OCI-LY7 (cell line): Measurements from ENCODE around the gene DNM3. TPM values are rescaled to one million over a fixed set of nuclear protein-coding genes. Genes with fewer than 3 reads are reported as not detected.

Experiments
- BruUV-seq: library from RNA; stranded (reverse); fragments of 400-500 nt; replicated peaks from 2 replicates; lab custom pipeline; 2021; lab: Mats Ljungman, UMichigan
- CTCF ChIA-PET: fragments of 300-600 bp; sonication (Branson Sonifier 250); formaldehyde crosslinking; loops from one replicate; lab custom pipeline; 2022; ENCODE audit warnings: antibody characterized with exemption; ENCODE audit not compliant: unreplicated experiment; lab: Charles Lee
- POLR2A ChIA-PET: fragments of 300-600 bp; sonication (Branson Sonifier 250); formaldehyde crosslinking; loops from one replicate; lab custom pipeline; 2022; ENCODE audit warnings: antibody characterized with exemption; lab: Charles Lee
- DNase-seq: peaks from one replicate; pipeline ENCODE4 v3.0.0-alpha.2; 2015; ENCODE audit warnings: low spot score
- H2AFZ ChIP-seq: fragments of 200-600 bp; sonication (generic), shearing (Covaris generic); 2 replicates; pipeline ENCODE4 v1.6.1; 2014; ENCODE audit warnings: mild to moderate bottlenecking, antibody characterized with exemption, low read length, moderate library complexity
- H3K27ac ChIP-seq: fragments of 200-600 bp; sonication (generic); 2 replicates; pipeline ENCODE4 v1.5.1; 2014; ENCODE audit warnings: mixed run types, low read depth, mild to moderate bottlenecking, moderate library complexity, low read length, inconsistent platforms; ENCODE audit not compliant: poor library complexity, severe bottlenecking
- H3K36me3 ChIP-seq: fragments of 200-600 bp; sonication (generic); 2 replicates; pipeline ENCODE4 v1.6.1; 2014; ENCODE audit warnings: mild to moderate bottlenecking, antibody characterized with exemption, low read length, moderate library complexity, mixed read lengths; ENCODE audit not compliant: insufficient read depth
- H3K4me1 ChIP-seq: fragments of 200-600 bp; sonication (generic); 2 replicates; pipeline ENCODE4 v1.5.1; 2014; ENCODE audit warnings: mild to moderate bottlenecking, low read length; ENCODE audit not compliant: insufficient read depth, poor library complexity, severe bottlenecking
- H3K4me2 ChIP-seq: fragments of 200-600 bp; sonication (generic); 2 replicates; pipeline ENCODE4 v1.6.1; 2014; ENCODE audit warnings: mild to moderate bottlenecking, low read length
- H3K4me3 ChIP-seq: fragments of 200-600 bp; sonication (generic); 2 replicates; pipeline ENCODE4 v1.5.1; 2014; ENCODE audit warnings: mild to moderate bottlenecking, low read depth, low read length; ENCODE audit not compliant: poor library complexity, severe bottlenecking
- H3K79me2 ChIP-seq: fragments of 200-600 bp; sonication (generic); 2 replicates; pipeline ENCODE4 v1.6.1; 2016; ENCODE audit warnings: low read depth, mild to moderate bottlenecking, low read length, moderate library complexity, mixed read lengths; ENCODE audit not compliant: insufficient read depth
- H3K9me2 ChIP-seq: fragments of 200-600 bp; sonication (generic); 2 replicates; pipeline ENCODE4 v1.6.1; 2016; ENCODE audit warnings: mild to moderate bottlenecking, low read length, mixed read lengths; ENCODE audit not compliant: insufficient read depth
- H3K9me3 ChIP-seq: fragments of 200-600 bp; sonication (generic); 2 replicates; pipeline ENCODE4 v1.6.1; 2014; ENCODE audit warnings: mild to moderate bottlenecking, mixed run types, low read length, mixed read lengths
- H4K20me1 ChIP-seq: fragments of 200-600 bp; sonication (generic); 2 replicates; pipeline ENCODE4 v1.6.1; 2014; ENCODE audit warnings: mild to moderate bottlenecking, antibody characterized with exemption, low read length, moderate library complexity, mixed read lengths; ENCODE audit not compliant: insufficient read depth
- CTCF ChIP-seq: fragments of 200-600 bp; sonication (generic); conservative IDR thresholded peaks from 2 replicates; pipeline ENCODE4 v1.5.1; 2014; ENCODE audit warnings: mild to moderate bottlenecking, antibody characterized with exemption, low read length, moderate library complexity, mixed read lengths
- EZH2phosphoT487 ChIP-seq: fragments of 200-600 bp; sonication (generic); IDR thresholded peaks from 2 replicates; pipeline ENCODE4 v1.6.1; 2018; ENCODE audit warnings: low read depth, borderline replicate concordance, mild to moderate bottlenecking, mixed run types, antibody characterized with exemption, low read length, moderate library complexity, mixed read lengths
- intact Hi-C: fragments of 100-400 bp; cut with micrococcal nuclease; formaldehyde crosslinking; loops from one replicate; pipeline ENCODE4 v1.10.0; 2022; ENCODE audit not compliant: unreplicated experiment
- total RNA-seq, 2 experiments: library from RNA; depleted of rRNA in 1 of 2; stranded (reverse); fragments of >200 nt in 1 of 2; shearing (Covaris generic) in 1 of 2; gene quantifications; 2 replicates each; pipeline ENCODE4 v1.2.3, GENCODE V29; 2014 to 2022

The DNM3 gene
- total RNA-seq, 2 experiments from 2014 or later, result 0.47 to 0.61 TPM

GRCh38 chr1:172230526-172230925 is 389.2 kb downstream of the DNM3 start:
- ChIA-PET POLR2A (interaction anchor here (0.9 to 1.1 kb wide), 3 partner anchors 13 to 51 kb away, joined by 3 to 4 read pairs (median 3); no protein-coding TSS in a partner anchor), CTCF (no interaction called here)
- TF ChIP-seq CTCF (no peak), EZH2phosphoT487 (no peak)
- Histone ChIP-seq H3K27ac (no peak overlapping the region), H3K4me3 (no peak overlapping the region), H2AFZ (no peak overlapping the region), H3K9me3 (no peaks in the 10 kb centered on the region), H3K36me3 (no peaks in the 10 kb centered on the region), H4K20me1 (no peaks in the 10 kb centered on the region), H3K9me2 (no peaks in the 10 kb centered on the region), H3K4me1 (no peaks in the 10 kb centered on the region), H3K79me2 (no peaks in the 10 kb centered on the region), H3K4me2 (no peak overlapping the region)
- intact Hi-C loops, result no loop called here
- BruUV-seq, result no TSS peak
- no peak for DNase-seq

- no peaks in the 10 kb centered on the region for H3K4me1 ChIP-seq
- BruUV-seq, result no TSS peak
- H3K36me3 ChIP-seq, result no peaks in the 10 kb centered on the region
- CTCF ChIA-PET, result no interaction called here
- H3K4me3 ChIP-seq, result no peak overlapping the region
- no peaks in the 10 kb centered on the region for H4K20me1 ChIP-seq
- POLR2A ChIA-PET, result interaction anchor here (0.5 kb wide), 1 partner anchor 274 kb away, joined by 3 read pairs; no protein-coding TSS in a partner anchor
- no peak overlapping the region for H3K27ac ChIP-seq
- intact Hi-C loops, result no loop called here
- H3K79me2 ChIP-seq, result no peaks in the 10 kb centered on the region
- no peaks in the 10 kb centered on the region for H3K9me2 ChIP-seq
- H2AFZ ChIP-seq, result no peak overlapping the region
- no peak for TF ChIP-seq CTCF
- TF ChIP-seq EZH2phosphoT487, result no peak
- no peak for DNase-seq
- H3K9me3 ChIP-seq, result no peaks in the 10 kb centered on the region
- no peak overlapping the region for H3K4me2 ChIP-seq
These were observed 395.7 kb downstream of the DNM3 start for GRCh38 chr1:172236958-172237357.

- Histone ChIP-seq H3K4me3 (no peak overlapping the region), H4K20me1 (no peaks in the 10 kb centered on the region), H3K27ac (no peak overlapping the region), H3K79me2 (no peaks in the 10 kb centered on the region), H3K4me1 (no peaks in the 10 kb centered on the region), H3K9me3 (no peaks in the 10 kb centered on the region), H3K36me3 (no peaks in the 10 kb centered on the region), H3K4me2 (no peak overlapping the region), H2AFZ (no peak overlapping the region), H3K9me2 (no peaks in the 10 kb centered on the region)
- TF ChIP-seq EZH2phosphoT487, result no peak
- TF ChIP-seq CTCF, result no peak
- CTCF ChIA-PET, result no interaction called here
- POLR2A ChIA-PET, result interaction anchor here (0.6 to 0.7 kb wide), 2 partner anchors 11 to 541 kb away, joined by 3 read pairs; no protein-coding TSS in a partner anchor
- no TSS peak for BruUV-seq
- intact Hi-C loops, result no loop called here
- DNase-seq, result no peak
These were observed 396.9 kb downstream of the DNM3 start for GRCh38 chr1:172238158-172238557.
